ENCODE measurements around the gene YY2.
"Not testable (repeated sequence)": the region's sequence is repeated elsewhere in the genome, so short reads cannot be mapped to it uniquely, and the experiment has no call there.

The YY2 gene

GRCh38 chrX:21855937-21856415, at the start of gene YY2:
YY2 (plus strand) TSS chrX:21855987; CDS start chrX:21856485, 498 bp downstream.
- DNase-seq = no peak

- DNase-seq = no peak
These were observed 49.1 kb upstream of the YY2 start for GRCh38 chrX:21806691-21807090.

GRCh38 chrX:21811832-21812231, 44.0 kb upstream of the YY2 start:
- DNase-seq = no peak

GRCh38 chrX:21812628-21813027, 43.2 kb upstream of the YY2 start:
- DNase-seq = no peak

- DNase-seq = no peak
These were observed 42.0 kb upstream of the YY2 start for GRCh38 chrX:21813612-21814368.

- no peak for DNase-seq
These were observed 39.7 kb upstream of the YY2 start for GRCh38 chrX:21816136-21816535.

- not testable (repeated sequence) for DNase-seq
These were observed 35.6 kb upstream of the YY2 start for GRCh38 chrX:21820170-21820569.

- DNase-seq = no peak
These were observed 33.9 kb upstream of the YY2 start for GRCh38 chrX:21821875-21822274.

- DNase-seq = no peak
These were observed 24.3 kb upstream of the YY2 start for GRCh38 chrX:21831496-21831895.

DNA sequence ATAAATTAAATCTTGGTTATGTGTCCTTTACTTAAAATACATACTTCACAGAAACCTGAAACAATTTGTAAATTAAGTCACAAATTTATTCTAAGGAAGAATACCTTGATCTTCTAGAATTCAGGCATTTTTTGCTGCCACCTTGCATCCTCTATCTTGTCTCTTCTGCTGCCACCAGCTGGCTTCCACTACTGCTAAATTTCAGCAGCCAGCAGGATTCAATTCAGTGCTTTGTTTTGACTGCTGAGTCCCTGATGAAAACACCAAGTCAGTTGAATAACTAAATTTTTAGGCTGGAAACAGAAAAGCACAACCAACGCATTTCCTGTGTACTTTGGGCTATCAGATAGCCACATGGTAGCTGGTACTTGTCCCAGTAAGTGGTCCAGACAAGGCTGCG, 18.7 kb upstream of the YY2 start:
- DNase-seq = no peak

DNA sequence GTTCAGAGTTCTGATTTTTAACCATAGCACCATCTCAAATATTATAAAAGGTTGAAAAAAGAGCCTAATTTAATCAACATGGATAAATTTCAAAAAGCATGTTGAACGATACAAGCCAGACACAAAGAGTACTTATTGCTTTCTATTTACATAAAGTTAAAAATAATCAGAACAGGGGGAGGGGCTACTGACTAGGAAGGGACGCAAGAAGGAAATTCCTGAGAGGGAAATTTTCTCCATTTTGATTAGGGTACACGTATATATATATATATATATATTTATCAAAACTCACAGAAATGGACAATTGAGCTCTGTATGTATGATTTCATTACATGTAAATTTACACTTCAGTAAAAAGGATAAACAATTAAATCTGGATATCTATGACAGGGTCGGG, 16.9 kb upstream of the YY2 start:
- peak; percentile 55 for DNase-seq

DNA sequence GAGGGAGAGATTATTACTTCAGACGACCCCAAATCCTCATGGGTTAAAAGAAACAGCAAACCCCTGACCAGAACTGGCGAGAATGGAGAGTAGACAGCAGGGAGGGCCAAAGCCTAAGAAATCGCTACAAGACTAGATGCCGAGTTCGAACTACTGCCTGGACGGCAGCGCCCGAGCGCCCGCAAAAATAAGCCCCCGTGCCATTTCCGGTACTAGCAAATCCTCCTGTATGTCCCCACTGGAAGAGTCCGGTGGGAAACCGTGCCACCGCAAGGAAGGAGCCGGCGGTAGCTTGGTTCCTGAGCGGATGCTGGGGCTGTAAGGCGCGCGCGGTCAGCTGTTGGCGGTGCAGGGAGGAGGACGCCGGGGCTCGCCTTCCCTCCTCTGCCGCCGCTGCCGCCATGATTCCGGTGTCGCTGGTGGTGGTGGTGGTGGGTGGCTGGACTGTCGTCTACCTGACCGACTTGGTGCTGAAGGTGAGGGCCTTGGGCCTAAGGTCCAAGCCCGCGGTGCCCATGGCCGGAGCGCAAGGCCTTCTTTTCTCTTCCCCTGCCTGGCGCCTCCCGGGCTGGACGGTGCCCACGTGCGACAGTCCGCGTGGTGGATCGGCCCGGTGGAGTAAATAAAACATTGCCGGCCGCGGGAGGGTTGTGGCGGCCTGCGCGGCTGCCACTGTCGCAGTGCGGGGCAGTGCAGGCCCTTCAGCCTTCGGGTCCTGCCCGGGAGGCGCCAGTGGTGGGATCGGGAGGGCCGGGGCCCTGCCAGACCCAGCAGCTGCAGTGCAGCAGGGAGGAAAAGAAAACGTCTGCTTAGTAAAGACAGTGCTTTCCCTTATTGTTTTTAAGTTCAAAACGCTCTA, 16.2 kb upstream of the YY2 start, which contains the start of gene MBTPS2:
Gene MBTPS2 (plus strand): TSS at position 284 of the 859 bp plus-strand sequence. CDS start 118 bp downstream, at position 402.
- DNase-seq = peak; percentile 94

DNA sequence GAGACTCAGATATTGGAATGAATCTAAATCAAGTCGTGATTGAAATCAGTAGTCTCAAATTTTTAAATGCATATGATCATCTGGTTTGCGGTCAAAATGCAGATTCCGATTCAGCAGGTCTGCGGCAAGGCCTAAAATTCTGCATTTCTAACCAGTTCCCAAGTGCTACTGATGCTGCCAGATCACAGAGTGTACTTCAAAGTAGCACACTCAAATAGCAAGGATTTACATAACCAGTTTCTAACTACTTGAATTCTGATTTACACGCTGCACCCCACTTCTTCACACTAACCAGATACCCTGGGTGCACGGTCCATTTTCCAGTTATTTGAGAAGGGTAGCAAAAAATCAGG, 15.6 kb upstream of the YY2 start:
- no peak for DNase-seq

DNA sequence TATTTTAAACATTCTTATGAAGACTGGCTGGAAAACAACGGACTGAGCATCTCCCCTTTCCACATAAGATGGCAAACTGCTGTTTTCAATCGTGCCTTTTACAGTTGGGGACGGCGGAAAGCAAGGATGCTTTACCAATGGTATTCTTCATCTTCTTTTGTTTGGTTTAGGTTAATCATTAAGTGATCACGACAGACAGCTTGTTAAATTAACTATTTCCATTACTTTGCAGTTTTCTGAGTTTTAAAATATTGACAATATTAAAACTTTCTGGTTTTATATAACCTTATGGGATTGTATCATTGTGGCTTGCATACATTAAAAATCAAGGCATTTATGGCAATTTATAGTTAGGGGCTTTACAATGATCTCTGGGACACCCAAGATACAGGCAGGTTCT, 12.6 kb upstream of the YY2 start:
- no peak for DNase-seq

- DNase-seq = no peak
These were observed 10.7 kb upstream of the YY2 start for GRCh38 chrX:21845096-21845495.

DNA sequence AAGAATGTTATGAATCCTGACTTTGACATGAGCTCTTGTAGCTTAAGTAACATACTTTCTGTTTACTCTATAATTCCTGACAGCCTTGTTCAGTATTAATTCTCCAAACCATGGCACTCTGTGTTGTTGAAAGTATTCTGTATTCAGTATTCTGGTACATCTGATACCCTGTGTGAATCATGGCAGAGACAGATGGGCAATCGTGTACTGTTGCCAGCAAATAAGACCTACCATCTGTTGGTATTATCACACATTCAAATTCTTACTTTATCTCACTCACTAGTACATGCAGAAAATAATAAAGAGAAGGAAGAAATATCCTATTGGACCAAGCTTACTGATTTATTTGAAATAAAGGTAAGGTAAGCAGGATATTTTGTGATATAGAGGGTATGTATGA, 8.4 kb upstream of the YY2 start:
- no peak for DNase-seq

DNA sequence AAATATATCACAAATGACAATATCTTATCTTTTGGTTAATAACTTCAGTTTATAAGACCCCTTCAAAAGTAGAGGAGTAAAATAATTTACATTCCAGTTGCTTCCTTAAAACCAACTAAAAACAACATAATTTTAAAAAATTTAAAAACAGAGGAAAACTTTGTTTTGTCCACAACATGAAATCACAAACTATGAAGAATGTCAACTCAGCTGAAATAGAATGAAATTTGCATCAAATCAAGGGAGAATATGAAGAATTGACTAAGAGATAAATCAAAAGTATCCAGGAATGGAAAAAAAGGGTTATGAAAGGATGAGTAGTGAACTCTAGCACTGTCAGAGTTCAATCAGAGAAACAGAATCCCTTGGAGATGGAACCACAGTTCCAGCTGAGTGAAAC, 2.2 kb upstream of the YY2 start:
- DNase-seq = no peak

GRCh38 chrX:21856504-21856903, 717 bp downstream of the YY2 start:
- no peak for DNase-seq

DNA sequence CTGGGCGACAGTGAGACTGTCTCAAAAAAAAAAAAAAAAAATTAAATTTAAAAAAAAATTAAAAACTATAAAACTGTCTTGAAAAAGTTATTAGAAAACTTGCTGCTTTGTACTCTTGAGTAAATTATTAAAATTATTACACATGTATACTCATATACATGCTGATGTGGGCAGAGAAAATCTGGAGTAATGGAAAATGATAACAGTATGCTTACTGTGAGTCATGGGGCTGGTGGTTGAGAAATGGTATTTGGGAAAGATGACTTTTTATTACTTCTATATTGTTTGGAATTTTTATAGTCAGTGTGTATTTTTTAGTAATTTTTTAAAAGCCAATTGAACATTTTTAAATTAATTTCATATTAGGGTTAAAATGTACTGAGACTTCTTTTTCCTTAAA, 7.5 kb downstream of the YY2 start:
- DNase-seq = no peak

DNA sequence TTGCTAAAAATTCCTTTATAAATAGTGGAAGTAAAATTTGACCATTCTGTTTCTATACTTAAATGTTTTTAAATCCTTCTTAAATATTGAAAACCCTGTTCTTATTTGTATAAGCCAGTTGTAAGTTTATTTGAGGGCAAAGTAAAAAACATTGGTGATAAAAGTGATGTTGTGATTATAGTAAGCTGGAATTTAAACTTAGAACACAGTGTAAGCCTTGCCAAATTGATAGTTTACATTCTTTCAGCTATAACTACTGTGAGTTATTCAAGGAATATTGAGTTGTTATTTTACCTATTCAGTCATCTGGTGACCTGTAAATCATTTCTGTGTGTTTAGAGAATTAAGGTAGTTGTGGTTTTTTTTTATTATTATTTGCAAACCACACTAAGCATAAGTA, 9.6 kb downstream of the YY2 start:
- DNase-seq = no peak

- DNase-seq = no peak
These were observed 14.7 kb downstream of the YY2 start for GRCh38 chrX:21870494-21870893.

DNA sequence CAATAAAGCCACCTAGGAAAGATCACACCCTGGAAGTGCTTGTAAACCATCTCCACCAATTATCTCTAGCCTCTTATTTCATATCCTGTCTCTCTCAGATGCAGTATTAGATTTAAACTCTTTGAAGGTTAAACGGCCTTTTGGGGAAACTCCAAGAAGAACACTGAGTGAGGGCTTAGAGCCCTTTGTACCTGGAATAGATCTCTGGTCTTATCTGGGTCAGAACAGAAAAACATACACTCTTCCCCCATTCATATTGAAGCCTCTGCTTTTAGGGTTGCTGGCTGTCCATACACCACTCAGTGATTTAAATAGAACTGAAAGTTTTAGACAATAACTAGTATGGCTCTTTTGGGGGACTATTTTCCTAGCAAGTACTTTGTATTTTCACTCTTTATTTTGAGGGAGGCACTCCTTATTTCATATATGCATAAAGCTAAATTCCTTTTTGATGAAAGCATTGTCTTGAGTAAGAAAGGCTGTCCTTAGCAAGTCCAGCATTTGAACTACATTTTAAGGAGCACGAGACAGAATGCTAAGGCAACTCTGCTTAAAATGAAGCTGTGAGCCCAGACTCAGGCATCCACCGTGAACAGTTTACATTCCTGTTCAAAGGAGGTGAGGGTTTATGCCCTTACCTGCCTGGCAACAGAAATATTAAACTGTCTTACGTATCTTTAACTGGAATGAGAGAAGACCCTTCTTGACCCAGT, 17.4 kb downstream of the YY2 start:
- DNase-seq = no peak

- not testable (repeated sequence) for DNase-seq
These were observed 18.4 kb downstream of the YY2 start for GRCh38 chrX:21874182-21874581.

All from NCI-H1092 treated with DMSO at 0.1 percent for 48 hours (cell line).